Head of caudate nucleus (tissue), 42 donors: Measurements from ENCODE around the gene BHLHA15.

Experiments
- DNase-seq, 42 donors: peaks; one replicate each; pipeline versions ENCODE4 v3.0.0 to v3.0.0-alpha.2; 2020 to 2021; ENCODE audit warnings: mixed read lengths in 7 of 42
- intact Hi-C: fragments of 100-400 bp; cut with DNase I; formaldehyde crosslinking; loops from one replicate; pipeline ENCODE4 v1.15.0; 2022

The BHLHA15 gene

GRCh38 chr7:98234429-98235147 is 23.3 kb downstream of the BHLHA15 start:
- intact Hi-C loops, result no loop called here
- no peak for DNase-seq

DNA sequence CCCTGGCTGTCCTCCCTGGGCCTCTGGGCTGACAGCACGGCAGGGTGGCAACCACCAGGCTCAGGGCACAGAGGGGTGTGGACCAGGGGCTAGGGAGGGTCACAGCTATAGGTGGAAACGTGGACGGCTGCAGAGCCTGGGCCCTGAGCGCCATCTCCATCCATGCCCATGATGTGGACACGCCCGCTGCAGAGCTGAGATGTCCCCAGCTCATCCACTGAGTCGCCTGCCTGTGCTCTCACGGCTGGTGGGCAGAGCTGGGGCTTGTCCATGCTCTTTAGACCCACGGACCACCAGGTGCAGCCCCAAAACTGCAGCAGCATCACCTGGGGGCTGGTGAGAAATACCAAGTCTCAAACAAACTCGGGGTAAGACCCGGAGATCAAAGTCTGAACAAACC is 24.7 kb downstream of the BHLHA15 start:
- DNase-seq, result no peak
- intact Hi-C loops, result no loop called here

GRCh38 chr7:98236355-98237185 is 25.3 kb downstream of the BHLHA15 start:
- intact Hi-C loops, result no loop called here
- no peak for DNase-seq

- DNase-seq, result no peak
- intact Hi-C loops, result no loop called here
Observed at GRCh38 chr7:98238076-98238475, 26.8 kb downstream of the BHLHA15 start.

DNA sequence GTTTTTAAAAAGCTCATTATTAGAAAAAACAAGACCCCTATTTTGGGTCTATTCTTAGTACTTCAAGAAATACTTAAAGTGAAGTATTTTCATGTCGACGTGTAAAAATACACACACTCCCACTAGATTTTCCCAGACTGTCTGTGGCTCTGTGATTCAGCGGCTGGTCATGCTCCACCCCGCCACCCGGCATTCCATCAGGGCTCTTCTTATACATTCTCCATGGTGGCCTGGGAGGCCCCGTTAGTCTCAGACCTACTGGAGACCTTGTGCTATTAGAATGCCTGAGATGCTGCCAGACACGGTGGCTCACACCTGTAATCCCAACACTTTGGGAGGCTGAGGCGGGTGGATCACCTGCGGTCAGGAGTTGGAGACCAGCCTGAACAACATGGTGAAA is 27.7 kb downstream of the BHLHA15 start:
- no peak for DNase-seq
- intact Hi-C loops, result no loop called here

- DNase-seq, result peak in 39 of 42 donors; percentile 9 to 79 (median 48)
- intact Hi-C loops, result no loop called here
Observed at GRCh38 chr7:98240961-98241673, 29.9 kb downstream of the BHLHA15 start.

DNA sequence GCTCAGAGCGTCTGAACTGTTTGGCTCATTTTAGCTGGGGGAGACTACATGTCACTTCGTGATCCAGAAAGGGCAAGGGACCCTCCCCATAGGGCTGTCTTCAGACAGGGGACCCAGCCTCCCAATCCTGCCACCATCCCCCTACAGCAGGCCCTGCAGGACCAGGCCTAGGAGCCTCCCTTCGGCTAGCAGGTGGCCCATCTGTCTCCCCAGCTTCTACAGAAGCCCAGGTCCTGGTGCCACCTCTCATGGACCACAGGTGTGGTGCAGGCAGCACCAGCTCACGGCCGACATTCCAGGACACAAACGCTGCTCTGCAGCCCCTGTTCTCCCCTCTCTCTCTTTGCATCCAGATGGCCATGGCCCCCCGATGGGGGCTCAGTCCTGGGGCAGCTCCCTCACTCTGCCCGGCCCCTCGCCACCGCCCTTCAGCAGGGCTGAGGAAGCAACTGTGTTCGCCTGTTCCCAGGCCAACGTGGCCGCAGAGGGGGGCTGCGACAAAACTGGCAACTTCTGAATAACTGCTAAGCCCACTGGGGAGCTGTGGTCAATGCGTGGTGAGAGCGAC is 30.5 kb downstream of the BHLHA15 start:
- no peak for DNase-seq
- intact Hi-C loops, result no loop called here

- intact Hi-C loops, result no loop called here
- no peak for DNase-seq
Observed at GRCh38 chr7:98242342-98242741, 31.1 kb downstream of the BHLHA15 start.

DNA sequence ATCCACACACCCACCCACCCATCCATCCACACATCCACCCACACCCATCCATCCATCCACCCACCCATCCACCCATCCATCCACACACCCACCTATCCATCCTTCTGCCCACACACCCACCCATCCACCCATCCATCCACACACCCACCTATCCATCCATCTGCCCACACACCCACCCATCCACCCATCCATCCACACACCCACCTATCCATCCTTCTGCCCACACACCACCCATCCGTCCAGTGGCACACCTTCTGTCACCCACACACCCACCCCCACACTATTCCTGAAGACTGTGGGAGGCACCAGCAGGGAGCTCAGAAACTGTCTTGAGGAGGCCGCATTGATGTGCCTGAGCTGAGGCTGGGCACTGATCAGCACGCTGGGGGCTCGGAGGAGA is 31.7 kb downstream of the BHLHA15 start:
- DNase-seq, result no peak
- intact Hi-C loops, result no loop called here

DNA sequence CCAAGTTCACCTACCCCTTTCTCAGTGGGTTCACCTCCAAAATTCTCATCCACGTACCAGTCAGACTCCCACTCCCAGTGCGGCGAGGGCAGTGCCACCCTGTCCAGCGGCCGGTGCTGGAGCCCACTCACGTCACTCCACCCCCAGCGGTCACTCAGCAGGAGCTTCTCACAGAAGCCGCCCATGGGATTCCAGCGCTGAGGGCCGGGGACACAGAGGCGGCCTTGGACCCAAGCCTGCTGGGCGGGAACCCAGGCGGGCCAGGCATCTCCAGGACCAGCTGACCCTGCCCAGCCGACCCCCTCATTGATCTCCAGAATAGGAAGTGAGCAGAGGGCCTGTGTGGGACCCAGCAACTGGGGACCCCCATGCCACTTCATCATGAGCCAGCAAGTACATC is 33.6 kb downstream of the BHLHA15 start:
- intact Hi-C loops, result no loop called here
- DNase-seq, result no peak

- intact Hi-C loops, result no loop called here
- no peak for DNase-seq
Observed at GRCh38 chr7:98248156-98248555, 36.9 kb downstream of the BHLHA15 start.

GRCh38 chr7:98249106-98249505 is 37.9 kb downstream of the BHLHA15 start:
- intact Hi-C loops, result no loop called here
- DNase-seq, result no peak

DNA sequence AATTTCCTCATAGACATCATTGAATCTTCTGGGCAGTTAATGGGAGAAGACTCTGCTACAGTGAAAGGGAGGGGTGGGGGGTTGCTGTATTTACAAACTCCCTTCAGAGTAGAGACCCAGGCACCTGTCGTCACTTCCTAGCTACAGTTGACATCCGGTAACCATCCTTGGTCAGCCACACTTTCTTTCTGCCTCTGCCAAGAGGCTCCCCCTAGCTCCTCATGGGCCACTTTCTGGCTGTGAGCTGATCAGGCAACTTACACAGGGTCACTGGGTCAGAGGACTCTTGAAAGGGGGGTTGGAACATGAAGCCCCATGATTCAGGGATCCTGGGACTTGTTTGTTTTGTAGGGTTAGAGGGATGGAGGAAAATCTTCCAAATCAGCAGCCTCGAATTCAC is 39.5 kb downstream of the BHLHA15 start:
- intact Hi-C loops, result no loop called here
- no peak for DNase-seq

GRCh38 chr7:98251231-98251600 is 40.0 kb downstream of the BHLHA15 start:
- peak in 9 of 42 donors; percentile 6 to 43 (median 13) for DNase-seq

GRCh38 chr7:98251601-98252424 is 40.6 kb downstream of the BHLHA15 start, which contains the start of gene TECPR1:
Gene TECPR1 (minus strand): TSS chr7:98252232. CDS start chr7:98246146, 6,086 bp downstream.
- DNase-seq, result peak; percentile 87 to 99 (median 97)
- intact Hi-C loops, result no loop called here

More at GRCh38 chr7:98251231-98251600, 40.0 kb downstream of the BHLHA15 start:
- intact Hi-C loops, result no loop called here

GRCh38 chr7:98252425-98253054 is 41.3 kb downstream of the BHLHA15 start:
- intact Hi-C loops, result no loop called here
- peak in 6 of 42 donors; percentile 13 to 41 (median 19) for DNase-seq

DNA sequence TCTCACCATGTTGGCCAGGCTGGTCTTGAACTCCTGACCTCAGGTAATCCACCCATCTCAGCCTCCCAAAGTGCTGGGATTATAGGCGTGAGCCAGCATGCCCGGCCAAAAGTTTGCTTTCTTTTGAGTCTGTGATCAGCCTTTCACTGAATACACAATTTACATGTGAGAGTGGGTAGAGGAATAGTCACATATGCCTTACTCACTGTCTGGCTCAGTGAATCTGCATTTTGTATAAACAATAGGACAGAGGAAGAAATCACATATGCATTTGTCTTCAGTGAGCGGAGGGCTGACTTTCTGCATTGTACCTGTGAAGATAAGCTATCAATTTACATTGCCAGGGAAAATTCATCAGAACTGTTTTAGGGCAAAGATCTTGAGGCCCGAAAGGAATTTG is 43.3 kb downstream of the BHLHA15 start:
- no peak for DNase-seq
- intact Hi-C loops, result no loop called here

DNA sequence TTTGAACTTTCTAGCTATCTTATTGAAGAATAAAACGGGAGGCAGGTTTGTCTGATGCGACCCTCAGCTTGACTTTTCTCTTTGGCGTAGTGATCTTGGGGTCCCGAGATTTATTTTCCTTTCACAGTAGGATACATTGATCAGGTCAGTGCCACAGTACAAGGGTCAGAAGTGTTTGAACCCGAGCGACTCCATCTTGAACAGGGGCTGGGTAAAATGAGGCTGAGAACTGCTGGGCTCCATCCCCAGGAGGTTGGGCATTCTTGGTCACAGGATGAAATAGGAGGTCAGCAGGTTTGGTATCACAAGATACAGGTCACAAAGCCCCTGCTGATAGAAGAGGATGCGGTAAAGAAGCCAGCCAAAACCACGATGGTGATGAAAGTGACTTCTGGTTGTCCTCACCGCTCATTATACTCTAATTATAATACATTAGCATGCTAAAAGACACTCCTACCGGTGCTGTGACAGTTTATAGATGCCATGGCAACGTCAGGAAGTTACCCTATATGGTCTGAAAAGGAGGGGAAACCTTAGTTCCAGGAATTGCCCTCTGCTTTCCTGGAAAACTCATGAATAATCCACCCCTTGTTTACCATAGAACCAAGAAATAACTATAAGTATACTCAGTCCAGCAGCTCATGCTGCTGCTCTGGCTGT is 43.8 kb downstream of the BHLHA15 start:
- no peak for DNase-seq
- intact Hi-C loops, result no loop called here
